GM21786 (cell line): Measurements from ENCODE around the gene MTUS2.

Experiments used
- ATAC-seq: cut with Tn5 transposase; IDR thresholded peaks from one replicate; pipeline ENCODE4 v1.9.1; 2021; ENCODE audit not compliant: unreplicated experiment

MTUS2 gene

DNA sequence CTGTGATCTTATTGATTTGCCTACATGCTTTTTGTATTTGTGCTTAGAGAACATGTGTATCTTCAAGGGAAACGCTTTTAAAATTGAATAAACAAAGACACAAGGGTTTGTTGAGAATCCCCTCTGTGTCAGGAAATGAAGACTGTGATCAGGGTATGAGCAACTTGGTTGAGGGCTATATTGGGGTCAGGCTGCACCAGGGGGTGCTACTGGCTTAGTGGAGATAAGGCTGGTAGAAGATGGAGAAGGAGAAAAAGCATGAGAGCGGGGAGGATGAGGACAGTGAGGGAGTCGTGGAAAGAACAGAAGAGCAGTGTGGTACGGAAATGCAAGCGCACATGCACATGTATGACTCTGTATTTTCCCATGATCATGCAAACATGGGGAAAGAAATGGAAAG lies 201.6 kb downstream of the MTUS2 start:
- no peak for ATAC-seq

- ATAC-seq, result no peak
Observed at GRCh38 chr13:29022410-29022809, 202.3 kb downstream of the MTUS2 start.

DNA sequence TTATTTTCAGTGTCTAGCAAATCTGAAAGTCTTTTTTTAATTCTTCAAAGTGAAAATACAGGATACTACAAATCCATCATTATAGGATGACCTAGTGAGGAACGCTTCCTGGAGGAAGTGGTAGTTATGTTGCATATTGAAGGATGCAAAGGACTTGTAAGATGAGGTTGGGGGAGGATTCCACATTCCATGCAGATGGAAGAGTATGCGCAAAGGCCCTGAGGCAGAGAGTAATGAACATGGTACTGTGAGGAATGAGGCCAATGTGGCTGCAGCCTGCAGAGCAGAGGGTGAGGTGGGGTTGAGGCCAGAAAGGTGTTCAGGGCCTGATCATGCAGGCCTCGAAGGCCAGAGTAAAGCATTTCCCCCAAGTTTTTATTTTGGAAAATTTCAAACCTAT lies 202.8 kb downstream of the MTUS2 start:
- no peak for ATAC-seq

DNA sequence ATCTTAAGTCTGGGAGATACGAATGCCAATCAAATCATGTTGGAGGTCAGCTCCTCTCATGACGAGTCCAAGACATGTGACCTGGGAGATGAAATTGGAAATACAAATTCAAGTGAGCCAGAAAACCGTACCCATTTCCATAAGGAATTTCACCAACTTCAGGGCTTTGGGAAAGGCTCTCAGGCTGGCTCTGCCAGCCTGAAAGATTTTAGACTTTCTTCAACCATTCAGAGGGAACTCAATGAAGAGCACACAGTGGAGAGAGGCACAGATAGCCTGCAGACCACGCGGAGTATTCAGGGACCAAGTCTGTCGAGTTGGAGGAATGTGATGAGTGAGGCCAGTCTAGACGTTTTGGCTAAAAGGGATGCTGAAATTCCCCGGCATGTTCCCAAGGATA lies 204.6 kb downstream of the MTUS2 start:
- ATAC-seq, result no peak

GRCh38 chr13:29028868-29029267 lies 208.7 kb downstream of the MTUS2 start:
- ATAC-seq, result no peak

DNA sequence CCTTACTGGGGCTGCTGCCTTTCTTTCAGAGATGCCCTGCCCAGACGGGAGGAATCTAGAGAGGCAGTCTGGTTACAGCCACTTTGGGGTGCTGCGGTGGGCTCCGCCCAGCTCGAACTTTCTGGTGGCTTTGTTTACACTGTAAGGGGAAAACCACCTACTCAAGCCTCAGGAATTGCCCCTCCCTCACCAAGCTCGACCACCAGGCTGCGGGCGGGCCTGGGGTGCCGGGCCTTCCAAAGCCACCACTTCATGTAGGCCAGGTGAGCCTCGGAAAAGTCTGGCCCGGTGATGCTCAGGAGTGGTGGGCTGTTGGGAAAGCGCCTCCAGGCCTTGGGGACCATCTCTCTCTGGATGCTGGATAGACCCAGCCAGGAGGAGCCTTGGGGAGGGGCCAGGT lies 218.6 kb downstream of the MTUS2 start:
- no peak for ATAC-seq

DNA sequence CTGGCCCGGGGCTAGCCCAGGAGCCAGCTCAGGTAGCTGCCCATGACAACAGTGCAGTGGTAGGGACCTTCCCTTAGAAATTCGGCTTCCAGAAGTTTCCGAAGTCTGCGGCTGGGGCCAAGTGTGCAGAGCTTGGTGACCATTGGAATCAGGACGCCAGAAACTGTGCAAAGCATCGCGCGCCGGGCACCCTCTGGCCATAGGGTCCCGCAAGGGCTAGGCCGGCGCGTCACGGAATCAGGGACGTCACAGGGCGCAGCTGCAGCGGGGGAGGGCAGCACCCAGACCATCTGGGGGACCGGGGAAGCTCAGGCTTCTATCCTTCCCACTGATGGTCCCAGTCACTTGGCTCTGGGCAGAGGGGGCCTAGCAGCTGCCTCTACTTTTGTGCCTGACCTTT lies 219.1 kb downstream of the MTUS2 start:
- no peak for ATAC-seq

GRCh38 chr13:29046588-29046987 lies 226.4 kb downstream of the MTUS2 start:
- no peak for ATAC-seq

GRCh38 chr13:29049524-29049923 lies 229.4 kb downstream of the MTUS2 start:
- no peak for ATAC-seq

DNA sequence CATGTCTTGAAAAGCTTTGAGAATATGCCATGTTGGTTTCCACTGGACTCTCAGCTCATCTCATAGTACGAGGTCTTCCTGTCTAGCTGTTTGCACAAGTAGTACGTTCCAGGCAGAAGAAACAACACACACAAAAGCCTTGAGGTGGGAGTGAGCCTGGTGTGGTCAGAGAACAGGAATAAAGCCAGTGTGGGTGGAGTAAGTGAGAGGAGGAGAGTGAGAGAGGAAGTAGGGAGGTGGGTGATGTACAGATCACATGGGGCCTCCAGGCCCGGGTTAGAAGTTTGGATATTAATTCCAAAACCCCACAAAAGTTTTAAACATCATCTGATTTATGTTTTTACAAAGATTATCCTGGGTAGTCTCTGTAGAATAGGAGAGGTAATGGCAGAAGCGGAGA lies 230.6 kb downstream of the MTUS2 start:
- ATAC-seq, result no peak

GRCh38 chr13:29059800-29060199 lies 239.7 kb downstream of the MTUS2 start:
- ATAC-seq, result no peak

DNA sequence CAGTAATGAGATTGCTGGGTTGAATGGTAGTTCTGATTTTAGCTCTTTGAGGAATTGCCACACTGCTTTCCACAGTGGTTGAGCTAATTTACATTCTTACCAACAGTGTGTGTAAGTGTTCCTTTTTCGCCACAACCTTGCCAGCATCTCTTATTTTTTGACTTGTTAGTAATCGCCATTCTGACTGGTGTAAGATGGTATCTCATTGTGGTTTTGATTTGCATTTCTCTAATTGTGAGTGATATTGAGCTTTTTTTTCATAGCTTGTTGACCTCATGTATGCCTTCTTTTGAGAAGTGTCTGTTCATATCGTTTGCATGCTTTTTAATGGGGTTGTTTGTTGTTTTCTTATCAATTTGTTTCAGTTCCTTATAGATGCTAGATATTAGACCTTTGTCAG lies 245.0 kb downstream of the MTUS2 start:
- no peak for ATAC-seq

GRCh38 chr13:29067306-29067945 lies 247.3 kb downstream of the MTUS2 start:
- no peak for ATAC-seq

- ATAC-seq, result no peak
Observed at GRCh38 chr13:29073755-29074154, 253.6 kb downstream of the MTUS2 start.

- no peak for ATAC-seq
Observed at GRCh38 chr13:29077051-29077813, 257.1 kb downstream of the MTUS2 start.

DNA sequence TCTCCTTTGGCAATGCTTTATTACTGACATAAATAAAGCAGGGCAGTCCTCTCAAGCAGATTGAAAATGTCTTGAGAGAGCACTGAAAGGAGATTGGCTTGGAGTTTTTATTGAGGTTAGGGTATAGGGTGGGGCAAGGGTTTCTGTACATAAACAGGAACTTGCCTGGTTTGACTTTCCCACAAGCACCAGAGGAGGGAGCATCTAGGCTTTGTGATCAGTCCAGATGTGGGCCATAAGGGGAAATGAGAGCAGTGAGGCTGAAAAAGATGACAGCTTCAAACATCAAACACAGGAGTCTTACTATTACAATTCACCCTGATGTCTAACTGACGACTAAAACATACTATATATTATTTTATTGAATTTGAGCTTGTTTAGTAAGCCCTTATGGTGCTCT lies 260.9 kb downstream of the MTUS2 start:
- ATAC-seq, result no peak

DNA sequence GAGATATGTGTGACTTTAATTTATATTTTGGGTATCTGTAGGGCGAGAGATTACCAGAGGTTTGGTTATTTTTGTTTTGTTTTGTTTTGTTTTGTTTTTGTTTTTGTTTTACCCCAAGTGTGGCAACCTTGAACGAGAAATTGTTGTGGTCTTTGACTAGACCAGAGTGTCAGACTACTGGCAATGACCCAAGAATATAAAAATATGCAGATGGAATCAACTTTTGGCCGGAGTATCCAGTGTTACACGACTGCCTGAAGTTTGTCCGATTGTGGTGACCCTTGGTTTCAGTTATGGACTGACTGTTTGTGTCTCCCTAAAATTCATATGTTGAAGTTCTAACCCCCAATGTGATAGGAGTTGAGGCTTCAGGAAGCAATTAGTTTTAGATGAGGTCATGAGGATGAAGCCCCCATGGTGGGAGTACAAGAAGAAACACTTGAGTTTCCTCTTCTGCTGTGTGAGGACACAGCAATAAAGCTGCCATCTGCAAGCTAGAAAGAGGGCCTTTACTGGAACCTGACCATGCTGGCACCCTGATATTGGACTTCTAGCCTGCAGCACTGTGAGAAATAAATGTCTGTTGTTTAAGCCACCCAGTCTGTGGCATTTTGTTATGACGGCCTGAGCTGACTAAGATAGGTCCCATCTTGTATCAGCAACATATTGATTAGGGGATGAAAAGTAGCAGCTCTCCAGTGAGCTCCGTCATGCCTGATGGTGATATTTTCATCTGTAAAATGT lies 261.7 kb downstream of the MTUS2 start:
- no peak for ATAC-seq

DNA sequence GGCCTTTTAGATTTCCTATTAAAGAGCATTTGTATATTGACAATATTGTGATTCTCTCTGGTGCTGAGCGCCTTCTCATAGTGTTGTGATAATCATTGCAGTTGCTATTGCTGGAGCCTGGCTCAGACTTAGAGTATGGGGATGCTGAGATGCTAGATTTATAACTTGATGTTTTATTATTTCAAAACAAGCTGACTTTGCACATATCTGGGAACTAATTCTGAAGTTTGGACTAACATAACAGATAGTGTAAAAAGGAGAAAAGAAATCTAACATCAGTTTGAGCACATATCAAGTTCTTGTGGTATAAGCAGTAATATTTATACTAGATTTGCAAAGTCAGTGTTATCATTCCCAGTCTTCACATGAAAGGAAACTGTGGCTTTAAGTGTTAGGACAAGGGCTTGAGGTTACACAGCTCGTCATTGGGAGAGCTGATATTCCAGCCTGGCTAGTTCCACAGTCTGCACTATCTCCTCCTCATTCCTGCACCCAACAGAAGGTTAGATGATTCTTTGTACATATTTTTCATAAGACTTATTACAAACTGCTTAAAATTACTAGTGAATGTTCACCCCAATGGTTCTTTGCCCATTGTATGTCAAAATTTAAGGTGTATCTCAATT lies 279.8 kb downstream of the MTUS2 start:
- no peak for ATAC-seq

GRCh38 chr13:29100758-29101157 lies 280.6 kb downstream of the MTUS2 start:
- no peak for ATAC-seq

- no peak for ATAC-seq
Observed at GRCh38 chr13:29101409-29101808, 281.3 kb downstream of the MTUS2 start.

- ATAC-seq, result no peak
Observed at GRCh38 chr13:29101905-29102304, 281.8 kb downstream of the MTUS2 start.
